ENCODE data around the gene EFNB2. TPM values are rescaled to one million over a fixed set of nuclear protein-coding genes. Genes with fewer than 3 reads are reported as not detected.

EFNB2 gene
- total RNA-seq, 4 donors from 2014 or later, result 8.8 to 65.3 (median 22.7) TPM

- no peak for TF ChIP-seq CTCF (IDR thresholded peaks at IDR 0.05)
- TF ChIP-seq POLR2A (IDR thresholded peaks at IDR 0.05), result no peak
- Histone ChIP-seq H3K27me3 (no peaks in the 10 kb centered on the region), H3K4me1 (no peaks in the 10 kb centered on the region), H3K4me3 (no peak overlapping the region), H3K36me3 (no peaks in the 10 kb centered on the region), H3K9me3 (no peaks in the 10 kb centered on the region), H3K27ac (no peak overlapping the region)
- no peak for DNase-seq
- intact Hi-C loops (cut with DNase I; ENCODE audit: low total_unique reads), result no loop called here
Observed at GRCh38 chr13:106528718-106529414, 6.6 kb downstream of the EFNB2 start.

- Histone ChIP-seq H3K4me3 (no peak overlapping the region), H3K36me3 (no peaks in the 10 kb centered on the region), H3K27me3 (no peaks in the 10 kb centered on the region), H3K9me3 (no peaks in the 10 kb centered on the region), H3K4me1 (no peaks in the 10 kb centered on the region), H3K27ac (no peak overlapping the region)
- intact Hi-C loops (cut with DNase I; ENCODE audit: low total_unique reads), result no loop called here
- no peak for DNase-seq
- TF ChIP-seq CTCF (IDR thresholded peaks at IDR 0.05), result no peak
- TF ChIP-seq POLR2A (IDR thresholded peaks at IDR 0.05), result no peak
Observed at GRCh38 chr13:106527826-106528225, 7.6 kb downstream of the EFNB2 start.

- no peak overlapping the region for H3K27ac ChIP-seq
- intact Hi-C loops (cut with DNase I; ENCODE audit: low total_unique reads), result no loop called here
- H3K4me3 ChIP-seq, result no peak overlapping the region
- H3K4me1 ChIP-seq, result no peaks in the 10 kb centered on the region
- H3K9me3 ChIP-seq, result no peaks in the 10 kb centered on the region
- H3K36me3 ChIP-seq, result no peaks in the 10 kb centered on the region
- TF ChIP-seq CTCF (IDR thresholded peaks at IDR 0.05) (no peak), POLR2A (IDR thresholded peaks at IDR 0.05) (no peak)
- no peaks in the 10 kb centered on the region for H3K27me3 ChIP-seq
- no peak for DNase-seq
Observed at GRCh38 chr13:106527445-106527801, 8.0 kb downstream of the EFNB2 start.

GRCh38 chr13:106526738-106527444 is 8.6 kb downstream of the EFNB2 start:
- no peak for TF ChIP-seq CTCF (IDR thresholded peaks at IDR 0.05)
- TF ChIP-seq POLR2A (IDR thresholded peaks at IDR 0.05), result no peak
- no peaks in the 10 kb centered on the region for H3K4me1 ChIP-seq
- no peaks in the 10 kb centered on the region for H3K9me3 ChIP-seq
- no peak overlapping the region for H3K4me3 ChIP-seq
- intact Hi-C loops (cut with DNase I; ENCODE audit: low total_unique reads), result no loop called here
- DNase-seq, result no peak
- no peaks in the 10 kb centered on the region for H3K27me3 ChIP-seq
- no peak overlapping the region for H3K27ac ChIP-seq
- no peaks in the 10 kb centered on the region for H3K36me3 ChIP-seq

- TF ChIP-seq POLR2A (IDR thresholded peaks at IDR 0.05) (no peak), CTCF (IDR thresholded peaks at IDR 0.05) (no peak)
- H3K4me3 ChIP-seq, result no peak overlapping the region
- no peak overlapping the region for H3K27ac ChIP-seq
- intact Hi-C loops (cut with DNase I; ENCODE audit: low total_unique reads), result no loop called here
- H3K27me3 ChIP-seq, result no peaks in the 10 kb centered on the region
- no peak for DNase-seq
- H3K9me3 ChIP-seq, result no peaks in the 10 kb centered on the region
- H3K36me3 ChIP-seq, result no peaks in the 10 kb centered on the region
- no peaks in the 10 kb centered on the region for H3K4me1 ChIP-seq
Observed at GRCh38 chr13:106525865-106526264, 9.6 kb downstream of the EFNB2 start.
